NCI-H146 (cell line): ENCODE measurements around the gene KATNIP.
"Not testable (repeated sequence)": the region's sequence is repeated elsewhere in the genome, so short reads cannot be mapped to it uniquely, and the experiment has no call there.

Experiments
- DNase-seq: peaks from one replicate; lab custom pipeline; 2025; lab: John Stamatoyannopoulos, UW

The KATNIP gene

DNA sequence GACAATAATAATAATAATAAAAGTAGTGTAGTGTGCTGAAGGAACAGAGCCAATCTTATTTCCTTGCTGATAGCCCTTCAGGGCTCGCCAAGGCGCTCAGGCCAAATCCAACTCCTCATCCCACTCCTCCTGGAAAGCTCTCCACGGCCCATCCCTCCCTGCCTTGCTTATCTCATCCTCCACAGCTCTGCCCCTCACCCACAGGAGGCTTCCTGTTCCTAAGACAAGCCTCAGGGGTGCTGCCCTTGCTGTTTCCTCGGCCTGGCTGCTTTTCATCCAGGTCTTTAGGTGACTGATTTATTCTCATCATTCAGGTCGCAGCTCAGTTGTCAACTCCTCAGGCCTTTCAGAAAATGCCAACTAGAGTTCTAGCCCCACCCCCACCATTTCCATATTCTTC, 11.4 kb upstream of the KATNIP start:
- no peak for DNase-seq

DNA sequence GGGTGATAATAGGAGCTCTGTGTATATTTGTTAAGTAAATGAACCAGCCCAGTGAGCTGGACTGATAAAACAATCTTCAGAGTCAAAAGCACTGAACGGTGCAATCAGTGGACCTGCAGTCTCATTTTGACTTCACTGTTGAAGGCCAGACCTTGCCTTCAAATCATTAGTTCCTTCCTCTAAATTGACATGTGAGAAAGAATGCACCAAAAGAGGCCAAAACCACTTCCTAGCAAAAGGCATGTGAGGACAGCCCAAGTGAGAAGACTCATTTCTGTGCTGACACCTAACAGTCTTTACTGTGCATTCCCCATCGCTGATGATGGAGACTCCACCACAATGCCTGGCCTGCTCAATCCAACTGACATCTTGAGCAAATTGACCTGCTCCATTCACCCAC, 10.8 kb upstream of the KATNIP start:
- DNase-seq, result no peak

DNA sequence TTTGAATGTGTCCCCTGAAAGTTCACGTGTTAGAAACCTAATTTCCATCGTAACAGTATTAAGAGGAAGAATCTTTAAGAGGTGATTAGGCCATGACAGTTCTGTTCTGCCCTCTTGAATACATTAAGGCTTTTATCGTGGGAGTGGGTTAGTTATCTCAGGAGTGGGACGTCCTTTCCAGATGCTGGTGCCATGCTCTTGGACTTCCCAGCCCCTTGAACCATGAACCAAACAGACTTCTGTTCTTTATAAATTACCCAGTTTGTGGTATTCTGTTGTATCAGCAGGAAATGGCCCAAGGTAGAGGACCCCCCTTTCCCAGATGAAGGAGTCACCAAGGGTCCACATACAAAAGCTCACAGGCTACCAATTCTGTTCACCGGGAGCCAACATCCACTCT, 10.3 kb upstream of the KATNIP start:
- no peak for DNase-seq

DNA sequence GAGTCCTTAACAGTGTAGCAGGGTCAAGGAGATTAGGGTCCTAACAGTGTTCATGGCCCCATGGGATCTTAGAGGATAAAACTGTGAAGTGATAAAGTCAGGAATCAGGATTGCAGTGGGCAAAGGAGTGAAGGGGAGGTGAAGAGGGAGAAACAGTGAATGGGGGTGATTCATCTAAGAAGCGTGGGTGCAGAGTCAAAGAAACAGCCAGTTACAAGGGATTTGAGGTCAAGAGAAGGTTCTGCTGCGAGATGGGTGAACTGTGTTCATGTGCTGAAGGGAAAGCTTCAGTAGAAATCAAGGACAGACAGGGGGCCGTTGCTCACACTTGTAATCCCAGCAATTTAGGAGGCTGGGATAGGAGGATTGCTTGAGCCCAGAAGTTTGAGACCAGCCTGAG, 6.1 kb upstream of the KATNIP start:
- no peak for DNase-seq

- no peak for DNase-seq
These were observed 5.3 kb upstream of the KATNIP start for GRCh38 chr16:27544671-27545070.

GRCh38 chr16:27547134-27547533, 2.8 kb upstream of the KATNIP start:
- no peak for DNase-seq

GRCh38 chr16:27547851-27548250, 2.1 kb upstream of the KATNIP start:
- DNase-seq, result no peak

- no peak for DNase-seq
These were observed 539 bp upstream of the KATNIP start for GRCh38 chr16:27549464-27549745.

DNA sequence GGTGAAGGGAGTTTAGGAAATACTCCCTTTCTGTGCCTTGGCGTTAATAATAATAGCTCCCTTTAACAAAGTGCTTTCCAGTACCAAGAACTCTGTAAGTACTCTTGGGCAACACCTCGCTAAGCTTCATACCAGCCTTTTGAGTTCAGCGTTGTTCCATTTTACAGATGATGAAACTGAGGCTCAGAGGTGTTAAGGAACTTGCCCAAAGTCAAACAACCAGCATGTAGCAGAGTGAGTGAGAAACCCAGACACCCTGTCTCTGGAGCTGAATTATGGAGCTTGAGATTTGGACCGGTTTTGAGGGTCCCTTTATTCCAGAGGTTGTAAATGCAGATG, 607 bp downstream of the KATNIP start:
- DNase-seq, result no peak

- DNase-seq, result no peak
These were observed 1.1 kb downstream of the KATNIP start for GRCh38 chr16:27551036-27551435.

DNA sequence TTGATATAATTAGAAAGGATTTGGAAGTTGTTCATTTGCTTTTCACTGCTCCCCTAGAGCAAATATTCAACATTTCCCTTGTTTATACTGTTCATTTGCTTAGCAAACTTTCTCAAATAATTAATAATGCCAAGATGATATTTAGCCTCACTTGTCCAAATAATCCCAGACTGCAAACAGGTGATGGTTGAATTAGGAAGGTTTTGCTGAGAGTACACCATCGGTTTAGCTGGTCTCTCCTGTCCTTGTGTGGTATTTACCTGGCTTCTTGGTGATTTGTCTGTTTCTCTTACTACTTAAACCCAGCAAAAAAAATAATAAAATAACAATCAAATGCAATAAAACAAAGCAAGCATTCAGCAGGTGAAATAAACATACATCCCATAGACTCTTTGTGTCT, 6.5 kb downstream of the KATNIP start:
- no peak for DNase-seq

- no peak for DNase-seq
These were observed 8.5 kb downstream of the KATNIP start for GRCh38 chr16:27558434-27558833.

GRCh38 chr16:27558932-27559331, 9.0 kb downstream of the KATNIP start:
- no peak for DNase-seq

GRCh38 chr16:27561216-27561615, 11.3 kb downstream of the KATNIP start:
- no peak for DNase-seq

GRCh38 chr16:27564224-27564623, 14.3 kb downstream of the KATNIP start:
- DNase-seq, result no peak

DNA sequence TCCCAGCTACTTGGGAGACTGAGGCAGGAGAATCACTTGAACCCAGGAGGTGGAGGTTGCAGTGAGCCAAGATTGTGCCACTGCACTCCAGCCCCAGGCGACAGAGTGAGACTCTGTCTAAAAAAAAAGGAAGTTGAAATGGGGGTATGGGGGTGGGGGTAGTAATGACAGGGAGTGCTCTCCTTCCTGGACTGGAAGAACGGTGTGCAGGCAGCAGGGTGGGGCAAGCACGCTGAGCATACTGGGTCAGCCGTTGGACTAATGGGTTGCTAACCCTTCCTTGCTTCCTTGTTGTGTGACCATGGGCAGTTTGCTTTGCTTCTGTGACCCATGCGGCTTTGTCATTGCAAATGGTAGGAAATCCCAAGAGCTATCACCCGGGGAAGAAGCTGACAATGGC, 16.5 kb downstream of the KATNIP start:
- no peak for DNase-seq

GRCh38 chr16:27568077-27568476, 18.1 kb downstream of the KATNIP start:
- no peak for DNase-seq

DNA sequence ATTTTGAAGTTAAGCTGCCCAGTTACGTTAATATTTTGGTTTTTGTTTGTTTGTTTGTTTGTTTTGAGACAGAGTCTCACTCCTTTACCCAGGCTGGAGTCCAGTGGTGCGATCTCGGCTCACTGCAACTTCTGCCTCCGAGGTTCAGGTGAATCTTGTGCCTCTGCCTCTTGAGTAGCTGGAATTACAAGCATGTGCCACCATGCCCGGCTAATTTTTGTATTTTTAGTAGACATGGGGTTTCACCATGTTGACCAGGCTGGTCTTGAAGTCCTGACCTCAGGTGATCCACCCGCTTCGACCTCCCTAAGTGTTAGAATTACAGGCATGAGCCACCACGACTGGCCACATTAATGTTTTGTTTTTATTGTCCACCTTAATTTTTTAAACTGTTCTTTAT, 21.0 kb downstream of the KATNIP start:
- DNase-seq, result not testable (repeated sequence)

- no peak for DNase-seq
These were observed 21.7 kb downstream of the KATNIP start for GRCh38 chr16:27571433-27572326.

- no peak for DNase-seq
These were observed 22.8 kb downstream of the KATNIP start for GRCh38 chr16:27572711-27573110.

- DNase-seq, result no peak
These were observed 26.8 kb downstream of the KATNIP start for GRCh38 chr16:27576729-27577128.

DNA sequence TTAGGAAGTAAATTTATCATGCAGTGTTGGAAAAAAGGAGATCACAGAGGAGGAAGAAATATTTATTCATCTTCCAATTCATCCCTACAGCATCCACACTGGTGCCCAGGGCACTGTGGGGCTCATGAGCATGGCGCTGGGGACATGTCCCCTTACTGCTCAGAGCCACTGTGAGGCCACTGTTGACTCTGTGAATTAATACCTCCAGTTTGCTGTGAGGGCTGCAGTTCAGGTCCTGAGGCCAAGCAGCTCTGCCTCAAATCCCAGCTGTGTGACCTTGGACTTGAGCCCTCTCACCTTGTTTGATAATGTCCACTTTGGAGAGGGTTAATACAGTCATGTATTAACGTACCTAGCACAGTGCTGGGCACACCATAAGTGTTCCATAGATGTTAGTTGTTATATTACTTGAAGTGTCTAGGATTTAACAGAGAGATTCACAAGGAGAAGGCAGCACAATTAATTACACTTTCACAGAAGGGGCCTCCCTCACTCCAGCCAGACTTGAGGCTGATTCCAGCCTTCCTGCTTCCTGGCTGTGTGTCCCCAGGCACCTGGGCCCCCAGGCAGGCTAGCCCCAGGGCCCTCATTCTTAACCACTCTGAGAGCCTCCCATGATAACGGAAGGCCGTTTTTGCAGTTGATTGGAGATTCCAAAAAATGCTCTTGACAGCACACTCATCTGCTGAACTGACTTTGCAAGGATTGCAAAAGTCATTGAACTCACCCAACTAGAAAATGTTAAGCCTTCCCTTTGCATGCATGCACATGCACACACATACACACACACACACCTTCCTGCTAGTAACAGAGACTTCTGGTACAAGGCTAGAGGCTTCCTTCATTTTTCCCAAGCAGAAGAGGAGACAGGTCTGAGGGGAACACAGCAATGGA, 29.4 kb downstream of the KATNIP start:
- no peak for DNase-seq

GRCh38 chr16:27582883-27583282, 32.9 kb downstream of the KATNIP start:
- no peak for DNase-seq
